HFFc6 (cell line): ENCODE measurements around the gene RNF2. TPM values are rescaled to one million over a fixed set of nuclear protein-coding genes. Genes with fewer than 3 reads are reported as not detected.

Experiments
- DNase-seq: peaks from one replicate; pipeline ENCODE4 v3.0.0-alpha.2; 2018
- H3K27ac Mint-ChIP-seq: 2 replicates; pipeline ENCODE4 v1.8.0; 2020; ENCODE audit warnings: mild to moderate bottlenecking, mixed read lengths
- H3K27me3 Mint-ChIP-seq: 2 replicates; pipeline ENCODE4 v1.8.0; 2021; ENCODE audit warnings: mild to moderate bottlenecking, moderate library complexity, mixed read lengths; ENCODE audit not compliant: insufficient read depth
- H3K36me3 Mint-ChIP-seq: 2 replicates; pipeline ENCODE4 v1.8.0; 2021; ENCODE audit warnings: low read depth, mixed read lengths
- H3K4me1 Mint-ChIP-seq: 2 replicates; pipeline ENCODE4 v1.8.0; 2020; ENCODE audit warnings: low read depth, mixed read lengths
- H3K4me3 Mint-ChIP-seq: 2 replicates; pipeline ENCODE4 v1.8.0; 2020; ENCODE audit warnings: mild to moderate bottlenecking, moderate library complexity, mixed read lengths
- H3K9me3 Mint-ChIP-seq: 2 replicates; pipeline ENCODE4 v1.8.0; 2020; ENCODE audit warnings: mild to moderate bottlenecking, mixed read lengths
- CTCF ChIP-seq: fragments of 200-600 bp; sonication (generic); IDR thresholded peaks from 2 replicates; pipeline ENCODE4 v1.5.0; 2021; ENCODE audit warnings: antibody characterized with exemption, mild to moderate bottlenecking
- total RNA-seq, 6 experiments: library from RNA; stranded (reverse); fragmentation: NEBNext Ultra II Directional; extraction: Animal tissue kit (Norgen Biotek cat#: 25700); gene quantifications; 2 replicates in 1 of 6; 3 replicates in 5 of 6; pipeline ENCODE4 v1.2.3, GENCODE V29; 2021

The RNF2 gene
- total RNA-seq, 6 experiments from 2014 or later = 19.0 to 24.7 (median 22.4) TPM

GRCh38 chr1:185033686-185034085 is 11.7 kb upstream of the RNF2 start:
- H3K4me1 Mint-ChIP-seq = no peaks in the 10 kb centered on the region
- no peak for TF ChIP-seq CTCF
- no peak for DNase-seq
- peaks cover 16% of the 10 kb centered on the region for H3K27me3 Mint-ChIP-seq
- peaks cover 5% of the 10 kb centered on the region; the same call in 1 of the 2 replicates for H3K9me3 Mint-ChIP-seq
- peaks cover 4% of the 10 kb centered on the region; the same call in 1 of the 2 replicates for H3K36me3 Mint-ChIP-seq
- no peak overlapping the region for H3K27ac Mint-ChIP-seq
- no peak overlapping the region for H3K4me3 Mint-ChIP-seq

GRCh38 chr1:185035258-185035657 is 10.1 kb upstream of the RNF2 start:
- no peaks in the 10 kb centered on the region for H3K9me3 Mint-ChIP-seq
- H3K27ac Mint-ChIP-seq = no peak overlapping the region
- H3K4me3 Mint-ChIP-seq = no peak overlapping the region
- TF ChIP-seq CTCF = no peak
- no peaks in the 10 kb centered on the region for H3K4me1 Mint-ChIP-seq
- H3K27me3 Mint-ChIP-seq = peaks cover 9% of the 10 kb centered on the region
- DNase-seq = no peak
- no peaks in the 10 kb centered on the region for H3K36me3 Mint-ChIP-seq

- no peaks in the 10 kb centered on the region for H3K36me3 Mint-ChIP-seq
- no peak for DNase-seq
- H3K4me1 Mint-ChIP-seq = no peaks in the 10 kb centered on the region
- TF ChIP-seq CTCF = no peak
- H3K9me3 Mint-ChIP-seq = no peaks in the 10 kb centered on the region
- peaks cover 4% of the 10 kb centered on the region for H3K27me3 Mint-ChIP-seq
- no peak overlapping the region for H3K27ac Mint-ChIP-seq
- no peak overlapping the region for H3K4me3 Mint-ChIP-seq
Measured at GRCh38 chr1:185038813-185039376, 6.5 kb upstream of the RNF2 start.

- no peak for DNase-seq
- TF ChIP-seq CTCF = no peak
- H3K4me1 Mint-ChIP-seq = peaks cover 4% of the 10 kb centered on the region
Measured at GRCh38 chr1:185039726-185040407, 5.5 kb upstream of the RNF2 start.

GRCh38 chr1:185040408-185040735 is 5.0 kb upstream of the RNF2 start:
- H3K4me3 Mint-ChIP-seq = no peak overlapping the region
- H3K9me3 Mint-ChIP-seq = no peaks in the 10 kb centered on the region
- TF ChIP-seq CTCF = no peak
- peaks cover 2% of the 10 kb centered on the region for H3K27me3 Mint-ChIP-seq
- DNase-seq = no peak
- H3K4me1 Mint-ChIP-seq = peaks cover 7% of the 10 kb centered on the region
- no peak overlapping the region for H3K27ac Mint-ChIP-seq
- no peaks in the 10 kb centered on the region for H3K36me3 Mint-ChIP-seq

More at GRCh38 chr1:185039726-185040407, 5.5 kb upstream of the RNF2 start:
- Mint-ChIP-seq H3K27me3 (peaks cover 4% of the 10 kb centered on the region), H3K27ac (no peak overlapping the region), H3K36me3 (no peaks in the 10 kb centered on the region), H3K4me3 (no peak overlapping the region), H3K9me3 (no peaks in the 10 kb centered on the region)
